ENCODE data around the gene PIGU.
"Not testable (repeated sequence)": the region's sequence is repeated elsewhere in the genome, so short reads cannot be mapped to it uniquely, and the experiment has no call there.

PIGU gene

DNA sequence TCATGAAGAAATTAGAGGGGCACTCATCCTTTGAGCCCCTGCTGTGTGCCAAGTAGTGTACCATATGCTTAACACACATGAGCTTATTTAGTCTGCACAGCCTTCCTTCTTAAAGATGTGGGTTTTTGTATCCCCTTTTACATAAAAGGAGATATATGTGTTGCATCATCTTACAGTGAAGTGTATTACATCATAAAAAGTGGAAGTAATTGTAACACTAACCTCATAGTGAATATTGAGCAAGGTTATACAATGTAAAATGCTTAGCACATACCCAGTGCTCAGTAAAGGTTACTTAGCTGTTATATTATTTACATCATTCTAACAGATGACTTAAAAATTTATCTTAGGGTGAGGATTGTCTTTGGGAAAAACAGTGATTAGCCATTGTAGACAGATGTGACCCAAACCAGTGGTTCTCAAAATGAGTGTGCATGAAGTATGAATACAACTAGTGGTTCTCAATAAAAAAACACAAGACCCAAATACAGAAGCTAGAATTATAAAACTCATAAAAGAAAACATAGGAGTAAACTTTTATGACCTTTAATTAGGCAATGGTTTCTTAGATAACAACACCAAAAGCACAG lies 3.8 kb upstream of the PIGU start:
- in situ Hi-C loops (cut with MboI; ENCODE audit: low sequenced_read_pairs, unreplicated experiment), result no loop called here
- no peak for DNase-seq (ENCODE audit: low spot score)

GRCh38 chr20:34675993-34676641 lies 775 bp downstream of the PIGU start:
- in situ Hi-C loops (cut with MboI; ENCODE audit: low sequenced_read_pairs, unreplicated experiment), result no loop called here
- no peak for DNase-seq (ENCODE audit: low spot score)
- no peak for TF ChIP-seq CTCF (IDR thresholded peaks at IDR 0.05; ENCODE audit: borderline replicate concordance, control extremely low read depth, extremely low read depth, insufficient read depth, missing control alignments)

More for the DNA sequence above, 3.8 kb upstream of the PIGU start:
- TF ChIP-seq CTCF (IDR thresholded peaks at IDR 0.05; ENCODE audit: borderline replicate concordance, control extremely low read depth, extremely low read depth, insufficient read depth, missing control alignments), result no peak

DNA sequence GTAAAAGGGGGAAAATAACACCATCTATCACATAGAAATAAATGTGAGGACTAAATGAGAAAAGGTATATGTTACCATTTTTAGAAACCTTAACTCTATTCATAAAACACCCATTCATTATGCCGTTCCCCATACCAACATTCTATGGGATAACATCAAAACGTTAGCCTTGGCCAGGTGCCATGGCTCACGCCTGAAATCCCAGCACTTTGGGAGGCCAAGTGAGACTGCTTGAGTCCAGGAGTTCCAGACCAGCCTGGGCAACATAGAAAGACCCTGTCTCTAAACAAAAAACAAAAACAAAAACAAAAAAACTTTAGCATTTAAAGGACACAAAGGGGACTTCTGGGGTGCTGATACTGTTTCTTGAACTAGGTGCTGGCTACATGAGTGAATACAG lies 1.3 kb downstream of the PIGU start:
- no peak for TF ChIP-seq CTCF (IDR thresholded peaks at IDR 0.05; ENCODE audit: borderline replicate concordance, control extremely low read depth, extremely low read depth, insufficient read depth, missing control alignments)
- in situ Hi-C loops (cut with MboI; ENCODE audit: low sequenced_read_pairs, unreplicated experiment), result no loop called here
- no peak for DNase-seq (ENCODE audit: low spot score)

GRCh38 chr20:34673412-34673811 lies 3.5 kb downstream of the PIGU start:
- DNase-seq (ENCODE audit: low spot score), result no peak
- in situ Hi-C loops (cut with MboI; ENCODE audit: low sequenced_read_pairs, unreplicated experiment), result no loop called here
- TF ChIP-seq CTCF (IDR thresholded peaks at IDR 0.05; ENCODE audit: borderline replicate concordance, control extremely low read depth, extremely low read depth, insufficient read depth, missing control alignments), result no peak

DNA sequence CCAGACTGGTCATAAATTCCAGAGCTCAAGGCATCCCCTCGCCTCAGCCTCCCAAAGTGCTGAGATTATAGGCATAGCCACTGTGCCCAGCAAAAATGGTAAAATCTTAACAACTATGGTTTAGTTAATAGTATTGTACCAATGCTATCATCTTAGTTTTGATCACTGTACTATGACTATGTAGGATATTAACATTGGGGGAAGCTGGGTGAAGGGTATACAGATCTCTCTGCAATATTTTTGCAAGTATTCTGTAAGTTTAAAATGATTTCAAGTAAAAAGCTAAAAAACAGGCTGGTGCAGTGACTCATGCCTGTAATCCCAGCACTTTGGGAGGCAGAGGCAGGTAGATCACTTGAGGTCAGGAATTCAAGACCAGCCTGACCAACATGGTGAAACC lies 7.8 kb downstream of the PIGU start:
- no peak for DNase-seq (ENCODE audit: low spot score)
- TF ChIP-seq CTCF (IDR thresholded peaks at IDR 0.05; ENCODE audit: borderline replicate concordance, control extremely low read depth, extremely low read depth, insufficient read depth, missing control alignments), result no peak
- in situ Hi-C loops (cut with MboI; ENCODE audit: low sequenced_read_pairs, unreplicated experiment), result no loop called here

DNA sequence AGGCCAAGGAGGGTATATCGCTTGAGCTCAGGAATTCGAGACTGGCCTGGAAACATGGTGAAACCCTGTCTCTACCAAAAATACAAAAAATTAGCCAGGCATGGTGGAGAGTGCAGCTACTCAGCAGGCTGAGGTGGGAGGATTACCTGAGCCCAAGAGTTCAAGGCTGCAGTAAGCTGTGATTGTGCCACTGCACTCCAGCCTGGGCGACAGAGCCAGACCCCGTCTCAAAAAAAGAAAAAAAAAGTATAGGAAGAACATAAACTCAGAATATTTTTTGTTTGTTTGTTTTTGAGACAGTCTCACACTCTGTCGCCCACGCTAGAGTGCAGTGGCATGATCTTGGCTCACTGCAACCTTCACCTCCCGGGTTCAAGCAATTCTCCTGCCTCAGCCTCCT lies 12.1 kb downstream of the PIGU start:
- DNase-seq (ENCODE audit: low spot score); in situ Hi-C loops (cut with MboI; ENCODE audit: low sequenced_read_pairs, unreplicated experiment): not testable (repeated sequence)

- DNase-seq (ENCODE audit: low spot score), result no peak
- in situ Hi-C loops (cut with MboI; ENCODE audit: low sequenced_read_pairs, unreplicated experiment), result no loop called here
- TF ChIP-seq CTCF (IDR thresholded peaks at IDR 0.05; ENCODE audit: borderline replicate concordance, control extremely low read depth, extremely low read depth, insufficient read depth, missing control alignments), result no peak
These were observed 13.5 kb downstream of the PIGU start for GRCh38 chr20:34663213-34663943.

DNA sequence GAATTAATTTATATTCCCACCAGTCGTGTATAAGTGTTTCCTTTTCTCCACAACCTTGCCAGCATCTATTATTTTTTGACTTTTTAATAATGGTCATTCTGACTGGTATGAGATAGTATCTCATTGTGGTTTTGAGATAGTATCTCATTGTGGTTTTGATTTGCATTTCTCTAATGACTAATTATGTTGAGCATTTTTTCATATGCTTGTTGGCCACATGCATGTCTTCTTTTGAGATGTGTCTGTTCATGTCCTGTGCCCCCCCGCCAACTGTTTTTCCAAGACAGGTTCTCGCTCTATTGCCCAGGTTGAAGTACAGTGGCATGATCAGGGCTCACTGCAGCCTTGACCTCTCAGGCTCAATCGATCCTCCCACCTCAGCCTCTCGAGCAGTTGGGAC lies 15.1 kb downstream of the PIGU start:
- DNase-seq (ENCODE audit: low spot score); in situ Hi-C loops (cut with MboI; ENCODE audit: low sequenced_read_pairs, unreplicated experiment): not testable (repeated sequence)

DNA sequence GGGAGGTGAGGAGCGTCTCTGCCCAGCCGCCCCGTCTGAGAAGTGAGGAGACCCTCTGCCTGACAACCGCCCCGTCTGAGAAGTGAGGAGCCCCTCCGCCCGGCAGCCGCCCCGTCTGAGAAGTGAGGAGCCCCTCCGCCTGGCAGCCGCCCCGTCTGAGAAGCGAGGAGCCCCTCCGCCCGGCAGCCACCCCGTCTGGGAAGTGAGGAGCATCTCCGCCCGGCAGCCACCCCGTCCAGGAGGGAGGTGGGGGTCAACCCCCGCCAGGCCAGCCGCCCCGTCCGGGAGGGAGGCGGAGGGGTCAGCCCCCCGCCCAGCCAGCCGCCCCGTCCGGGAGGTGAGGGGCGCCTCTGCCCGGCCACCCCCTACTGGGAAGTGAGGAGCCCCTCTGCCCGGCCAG lies 18.2 kb downstream of the PIGU start:
- in situ Hi-C loops (cut with MboI; ENCODE audit: low sequenced_read_pairs, unreplicated experiment); DNase-seq (ENCODE audit: low spot score): not testable (repeated sequence)

Data from GM13976 (cell line).